Endothelial cell of umbilical vein (primary cell): ENCODE results near the gene DNAH3. TPM values are rescaled to one million over a fixed set of nuclear protein-coding genes. Genes with fewer than 3 reads are reported as not detected.
A peak's percentile ranks its signal among the peaks of the same experiment; 100 is the strongest.

ENCODE experiments used
- BruUV-seq: library from RNA; stranded (reverse); fragments of 400-500 nt; replicated peaks from 2 replicates; lab custom pipeline; 2021; lab: Mats Ljungman, UMichigan
- CTCF ChIA-PET: fragments of 300-600, 350-600 bp; sonication (Branson Sonifier 250); formaldehyde crosslinking; loops from one replicate; lab custom pipeline; 2021; ENCODE audit warnings: antibody characterized with exemption, inconsistent platforms; lab: Charles Lee
- POLR2A ChIA-PET: fragments of 300-600, 350-600 bp; sonication (Branson Sonifier 250); formaldehyde crosslinking; loops from one replicate; lab custom pipeline; 2021; ENCODE audit warnings: antibody characterized with exemption, inconsistent platforms; lab: Charles Lee
- DNase-seq: peaks from one replicate; pipeline ENCODE4 v3.0.0-alpha.2; 2011; ENCODE audit warnings: low read depth, low spot score
- FAIRE-seq: peaks from 2 replicates; lab custom pipeline; 2011; peaks lifted over from hg19 to GRCh38; lab: Jason Lieb, UNC
- H2AFZ ChIP-seq: 2 replicates; pipeline ENCODE4 v1.6.0; 2012; ENCODE audit warnings: low read depth, low read length, control low read depth, inconsistent platforms
- H3K27ac ChIP-seq: 2 replicates; pipeline ENCODE4 v1.5.1; 2011; ENCODE audit warnings: low read depth, mild to moderate bottlenecking, control low read depth, low read length, moderate library complexity; ENCODE audit not compliant: insufficient read depth
- H3K27me3 ChIP-seq, 2 experiments: 2 replicates each; pipeline versions ENCODE4 v1.6.0 to v1.6.1; 2011; ENCODE audit warnings: low read length in 2 of 2, mixed read lengths in 1 of 2; ENCODE audit not compliant: control insufficient read depth in 2 of 2, insufficient read depth in 2 of 2
- H3K36me3 ChIP-seq, 2 experiments: 2 replicates in 1 of 2; 3 replicates in 1 of 2; pipeline ENCODE4 v1.5.1; 2011; ENCODE audit warnings: low read length in 2 of 2, mild to moderate bottlenecking in 1 of 2, moderate library complexity in 1 of 2; ENCODE audit not compliant: control insufficient read depth in 2 of 2, insufficient read depth in 2 of 2; ENCODE audit errors: extremely low read depth in 1 of 2
- H3K4me1 ChIP-seq: 3 replicates; pipeline ENCODE4 v1.5.1; 2011; ENCODE audit warnings: mild to moderate bottlenecking, low read length; ENCODE audit not compliant: control insufficient read depth, insufficient read depth; ENCODE audit errors: extremely low read depth
- H3K4me2 ChIP-seq: 2 replicates; pipeline ENCODE4 v1.6.1; 2011; ENCODE audit warnings: low read length, control low read depth, mixed read lengths; ENCODE audit not compliant: insufficient read depth
- H3K4me3 ChIP-seq, 3 experiments: fragments of 200-600 bp in 1 of 3; sonication (generic), shearing (Covaris generic) in 1 of 3; replicated peaks in 1 of 3; 2 replicates each; pipeline ENCODE4 v1.5.1; 2011 to 2016; ENCODE audit warnings: control low read depth in 3 of 3, low read length in 3 of 3, mild to moderate bottlenecking in 2 of 3, inconsistent platforms in 1 of 3, low read depth in 1 of 3, moderate library complexity in 1 of 3; ENCODE audit not compliant: insufficient read depth in 1 of 3
- H3K79me2 ChIP-seq: 2 replicates; pipeline ENCODE4 v1.6.0; 2012; ENCODE audit warnings: low read length, inconsistent platforms; ENCODE audit not compliant: control insufficient read depth, insufficient read depth
- H3K9ac ChIP-seq: replicated peaks from 2 replicates; pipeline ENCODE3; 2011; ENCODE audit warnings: low read length, control low read depth; ENCODE audit not compliant: insufficient read depth; ENCODE audit errors: extremely low read depth
- H3K9me1 ChIP-seq: replicated peaks from 3 replicates; pipeline ENCODE4 v1.6.0; 2011; ENCODE audit warnings: mild to moderate bottlenecking, low read length; ENCODE audit not compliant: control insufficient read depth, insufficient read depth; ENCODE audit errors: extremely low read depth
- H3K9me3 ChIP-seq: replicated peaks from 2 replicates; pipeline ENCODE4 v1.5.1; 2012; ENCODE audit warnings: low read length, inconsistent platforms; ENCODE audit not compliant: control insufficient read depth, insufficient read depth
- H4K20me1 ChIP-seq: replicated peaks from 2 replicates; pipeline ENCODE3; 2011; ENCODE audit warnings: mild to moderate bottlenecking, low read length; ENCODE audit not compliant: control insufficient read depth, insufficient read depth; ENCODE audit errors: extremely low read depth
- CTCF ChIP-seq, 2 donors: IDR thresholded peaks; 1 replicate in 1 of 2; 2 replicates in 1 of 2; pipeline ENCODE4 v1.5.1; 2011; ENCODE audit warnings: low read length in 2 of 2, mild to moderate bottlenecking in 2 of 2, moderate library complexity in 2 of 2, control low read depth in 1 of 2, inconsistent platforms in 1 of 2, low read depth in 1 of 2; ENCODE audit not compliant: insufficient read depth in 1 of 2; ENCODE audit errors: extremely low read depth in 1 of 2
- FOS ChIP-seq: IDR thresholded peaks from 2 replicates; pipeline ENCODE4 v1.6.1; 2011; ENCODE audit warnings: mild to moderate bottlenecking, low read length, moderate library complexity, borderline replicate concordance; ENCODE audit not compliant: insufficient read depth
- GATA2 ChIP-seq: IDR thresholded peaks from 2 replicates; pipeline ENCODE4 v1.7.0; 2011; ENCODE audit warnings: low read depth, mild to moderate bottlenecking, moderate library complexity, mixed read lengths, low read length; ENCODE audit not compliant: insufficient read length, insufficient read depth
- JUN ChIP-seq: IDR thresholded peaks from 2 replicates; pipeline ENCODE4 v1.6.1; 2011; ENCODE audit warnings: borderline replicate concordance, low read depth; ENCODE audit not compliant: insufficient read length, insufficient read depth
- MAX ChIP-seq: IDR thresholded peaks from 2 replicates; pipeline ENCODE4 v1.6.1; 2011; ENCODE audit not compliant: insufficient read depth, insufficient read length
- POLR2A ChIP-seq: IDR thresholded peaks from 2 replicates; pipeline ENCODE4 v1.6.1; 2012; ENCODE audit warnings: low read depth, mild to moderate bottlenecking, control low read depth, low read length
- POLR2AphosphoS5 ChIP-seq: IDR thresholded peaks from 2 replicates; pipeline ENCODE4 v1.6.1; 2012; ENCODE audit warnings: low read depth, mild to moderate bottlenecking, control low read depth, low read length, moderate library complexity; ENCODE audit not compliant: insufficient read depth
- dilution Hi-C: fragments of 300-500 bp; cut with MboI; formaldehyde crosslinking; loops from one replicate; pipeline ENCODE4 v1.15.0; 2019; ENCODE audit warnings: low sequenced_read_pairs; ENCODE audit not compliant: extremely low pct_ligation_motif_present
- intact Hi-C: fragments of 100-400 bp; cut with micrococcal nuclease; formaldehyde crosslinking; loops from one replicate; pipeline ENCODE4 v1.10.0; 2022
- polyA plus RNA-seq, 4 experiments: library from polyadenylated mRNA; depleted of rRNA in 3 of 4; stranded (reverse) in 3 of 4; unstranded in 1 of 4; fragments of >200 nt; gene quantifications; 2 replicates each; pipeline versions ENCODE4 v1.2.1 to v1.2.3, GENCODE V29; 2011 to 2012; ENCODE audit warnings: missing spikeins in 1 of 4
- total RNA-seq: library from RNA; stranded (reverse); gene quantifications from 2 replicates; pipeline ENCODE4 v1.2.3, GENCODE V29; 2021

DNAH3 gene
- total and polyA plus RNA-seq, 2 donors (not counting 3 experiments of a cell fraction or from before 2014, with no cell fraction given), result not detected

GRCh38 chr16:20906341-20907255 is 244.0 kb downstream of the DNAH3 start:
- Histone ChIP-seq H3K4me3 (no peak overlapping the region), H2AFZ (no peak overlapping the region)
- peak; percentile 81 for FAIRE-seq

More at GRCh38 chr16:20906341-20907255, 244.0 kb downstream of the DNAH3 start:
- Histone ChIP-seq H3K79me2 (peaks cover 11% of the 10 kb centered on the region), H4K20me1 (no peaks in the 10 kb centered on the region), H3K4me1 (peaks cover 90% of the 10 kb centered on the region), H3K9me1 (no peaks in the 10 kb centered on the region), H3K27ac (peak overlapping the region; percentile 100), H3K4me2 (peak overlapping the region; percentile 81), H3K36me3 (no peaks in the 10 kb centered on the region), H3K27me3 (no peaks in the 10 kb centered on the region), H3K9ac (peak overlapping the region; percentile 81), H3K9me3 (no peaks in the 10 kb centered on the region)
- DNase-seq, result peak; percentile 71
- dilution Hi-C loops, result no loop called here
- ChIA-PET POLR2A (interaction anchor here (0.6 kb wide), 1 partner anchor 38 kb away, joined by 3 read pairs; no protein-coding TSS in a partner anchor), CTCF (no interaction called here)
- TSS peak; percentile 10 for BruUV-seq
- no peak for TF ChIP-seq MAX
- peak; percentile 40 for TF ChIP-seq POLR2A
- peak; percentile 33 for TF ChIP-seq FOS
- TF ChIP-seq JUN, result peak; percentile 71
- TF ChIP-seq CTCF (IDR thresholded peaks at IDR 0.05; ENCODE audit: extremely low read depth in 1 of 2, insufficient read depth in 1 of 2, low read depth in 1 of 2, low read length in 2 of 2), result no peak
- peak; percentile 23 for TF ChIP-seq POLR2AphosphoS5
- TF ChIP-seq GATA2, result no peak
- intact Hi-C loops, result loop anchor here (5.0 kb wide), 1 partner anchor 251 kb away; the partner anchor contains the start of gene LDAF1
